BJ (cell line): Measurements from ENCODE around the gene SLC17A4. TPM values are rescaled to one million over a fixed set of nuclear protein-coding genes. Genes with fewer than 3 reads are reported as not detected.

Experiments used
- CTCF ChIA-PET: fragments of 350-600 bp; formaldehyde crosslinking; extraction: SDS; loops from one replicate; lab custom pipeline; 2021; ENCODE audit warnings: antibody characterized with exemption, inconsistent platforms; lab: Yijun Ruan, JAX
- POLR2A ChIA-PET: fragments of 300-600 bp; sonication (Branson Sonifier 250); formaldehyde crosslinking; extraction: SDS; loops from one replicate; lab custom pipeline; 2021; ENCODE audit warnings: antibody characterized with exemption; lab: Charles Lee
- DNase-seq: peaks from one replicate; pipeline ENCODE4 v3.0.0-alpha.2; 2011; ENCODE audit warnings: low read depth
- H3K27me3 ChIP-seq: 2 replicates; pipeline ENCODE4 v1.6.0; 2011; ENCODE audit warnings: low read length; ENCODE audit not compliant: control insufficient read depth, insufficient read depth
- H3K36me3 ChIP-seq: 2 replicates; pipeline ENCODE4 v1.5.1; 2011; ENCODE audit warnings: low read length; ENCODE audit not compliant: control insufficient read depth, insufficient read depth
- H3K4me3 ChIP-seq: 2 replicates; pipeline ENCODE4 v1.5.1; 2011; ENCODE audit warnings: low read depth, mild to moderate bottlenecking, control low read depth, low read length
- polyA minus RNA-seq: library from RNA; depleted of rRNA, polyadenylated mRNA; stranded (reverse); fragments of >200 nt; gene quantifications from 2 replicates; pipeline ENCODE4 v1.2.3, GENCODE V29; 2011; rRNA and poly(A)+ RNA removed
- polyA plus RNA-seq: library from polyadenylated mRNA; depleted of rRNA; stranded (reverse); fragments of >200 nt; gene quantifications from 2 replicates; pipeline ENCODE4 v1.2.3, GENCODE V29; 2011; rRNA removed
- TF ChIP-seq, protein P1 (sequence below): IDR thresholded peaks from 2 replicates; pipeline ENCODE4 v1.5.1; 2011; ENCODE audit warnings: low read depth, mild to moderate bottlenecking, control low read depth, inconsistent platforms, low read length, moderate library complexity; ENCODE audit not compliant: insufficient read depth

SLC17A4 gene, protein sequence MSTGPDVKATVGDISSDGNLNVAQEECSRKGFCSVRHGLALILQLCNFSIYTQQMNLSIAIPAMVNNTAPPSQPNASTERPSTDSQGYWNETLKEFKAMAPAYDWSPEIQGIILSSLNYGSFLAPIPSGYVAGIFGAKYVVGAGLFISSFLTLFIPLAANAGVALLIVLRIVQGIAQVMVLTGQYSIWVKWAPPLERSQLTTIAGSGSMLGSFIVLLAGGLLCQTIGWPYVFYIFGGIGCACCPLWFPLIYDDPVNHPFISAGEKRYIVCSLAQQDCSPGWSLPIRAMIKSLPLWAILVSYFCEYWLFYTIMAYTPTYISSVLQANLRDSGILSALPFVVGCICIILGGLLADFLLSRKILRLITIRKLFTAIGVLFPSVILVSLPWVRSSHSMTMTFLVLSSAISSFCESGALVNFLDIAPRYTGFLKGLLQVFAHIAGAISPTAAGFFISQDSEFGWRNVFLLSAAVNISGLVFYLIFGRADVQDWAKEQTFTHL
- not detected in 2 replicates for polyA plus RNA-seq
- polyA minus RNA-seq, result not detected in 2 replicates

GRCh38 chr6:25754535-25754934, at the start of gene SLC17A4:
Gene SLC17A4, plus strand, starts transcription at chr6:25754742. Its CDS starts 7,221 bp downstream, at chr6:25761963.
- POLR2A ChIA-PET, result no interaction called here
- no peak for DNase-seq
- no peaks in the 10 kb centered on the region for H3K27me3 ChIP-seq
- no peaks in the 10 kb centered on the region for H3K36me3 ChIP-seq
- TF ChIP-seq, protein P1, sequence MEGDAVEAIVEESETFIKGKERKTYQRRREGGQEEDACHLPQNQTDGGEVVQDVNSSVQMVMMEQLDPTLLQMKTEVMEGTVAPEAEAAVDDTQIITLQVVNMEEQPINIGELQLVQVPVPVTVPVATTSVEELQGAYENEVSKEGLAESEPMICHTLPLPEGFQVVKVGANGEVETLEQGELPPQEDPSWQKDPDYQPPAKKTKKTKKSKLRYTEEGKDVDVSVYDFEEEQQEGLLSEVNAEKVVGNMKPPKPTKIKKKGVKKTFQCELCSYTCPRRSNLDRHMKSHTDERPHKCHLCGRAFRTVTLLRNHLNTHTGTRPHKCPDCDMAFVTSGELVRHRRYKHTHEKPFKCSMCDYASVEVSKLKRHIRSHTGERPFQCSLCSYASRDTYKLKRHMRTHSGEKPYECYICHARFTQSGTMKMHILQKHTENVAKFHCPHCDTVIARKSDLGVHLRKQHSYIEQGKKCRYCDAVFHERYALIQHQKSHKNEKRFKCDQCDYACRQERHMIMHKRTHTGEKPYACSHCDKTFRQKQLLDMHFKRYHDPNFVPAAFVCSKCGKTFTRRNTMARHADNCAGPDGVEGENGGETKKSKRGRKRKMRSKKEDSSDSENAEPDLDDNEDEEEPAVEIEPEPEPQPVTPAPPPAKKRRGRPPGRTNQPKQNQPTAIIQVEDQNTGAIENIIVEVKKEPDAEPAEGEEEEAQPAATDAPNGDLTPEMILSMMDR, result no peak
- CTCF ChIA-PET, result no interaction called here
- H3K4me3 ChIP-seq, result no peak within 1 kb of the TSS

DNA sequence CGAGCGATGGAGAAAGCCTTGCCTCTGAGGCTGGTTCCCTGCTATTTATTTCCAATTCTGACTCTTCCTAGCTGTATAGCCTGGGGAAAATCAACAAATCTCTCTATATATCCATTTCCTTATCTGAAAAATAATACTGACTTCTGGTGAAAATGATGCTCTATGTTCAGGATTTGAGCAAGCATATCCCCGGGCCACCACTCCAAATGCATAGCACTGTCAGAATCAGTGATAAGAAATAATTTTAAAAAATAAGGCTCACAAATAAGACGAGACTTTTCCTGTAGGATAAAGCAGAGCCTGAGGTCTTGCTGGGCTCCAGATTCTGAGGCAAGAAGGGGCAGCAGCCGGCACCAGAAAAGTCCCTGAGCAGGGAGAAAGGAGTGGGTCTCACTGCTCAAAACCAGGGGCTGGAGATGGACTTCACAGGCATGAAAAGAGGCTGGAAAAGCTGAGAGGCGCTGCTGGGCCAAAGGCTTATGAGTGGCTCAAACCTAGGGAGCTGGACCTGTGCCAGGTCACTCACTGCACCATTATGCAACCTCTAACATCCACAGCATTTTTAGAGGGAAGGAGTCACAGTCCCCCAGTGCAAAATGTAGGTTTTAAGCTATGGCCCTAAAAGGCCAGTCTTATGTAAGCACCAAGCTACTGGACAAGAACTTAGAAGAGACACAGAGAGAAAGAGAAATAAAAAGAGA, 48.1 kb upstream of the SLC17A4 start:
- no peaks in the 10 kb centered on the region for H3K36me3 ChIP-seq
- no peak overlapping the region for H3K4me3 ChIP-seq
- ChIA-PET POLR2A (no interaction called here), CTCF (interaction anchor here (1.1 to 2.0 kb wide), 3 partner anchors 9 to 14 kb away, joined by 3 to 6 read pairs (median 5); no protein-coding TSS in a partner anchor)
- no peaks in the 10 kb centered on the region for H3K27me3 ChIP-seq
- TF ChIP-seq, protein P1, result no peak
- DNase-seq, result no peak

DNA sequence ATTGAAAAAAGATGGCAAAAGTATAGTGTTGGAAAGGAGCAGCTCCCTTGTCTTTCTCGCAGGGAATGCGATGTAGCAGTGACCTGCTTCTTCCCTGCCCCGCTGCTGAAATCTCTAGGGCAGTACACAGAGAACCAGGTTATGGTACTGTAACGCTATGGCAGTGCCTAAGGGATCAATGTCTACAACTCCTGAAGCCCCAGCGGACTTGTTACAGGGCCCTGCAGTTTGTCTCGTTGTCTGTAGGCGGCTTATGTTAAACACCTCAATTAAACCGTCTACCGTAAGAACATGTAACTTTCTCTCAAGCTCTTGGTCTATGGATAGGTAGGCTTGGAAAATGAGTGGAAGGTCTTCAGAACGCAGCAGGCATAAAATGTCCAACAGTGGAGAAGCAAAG, 44.8 kb upstream of the SLC17A4 start:
- no peak for DNase-seq
- no peak overlapping the region for H3K4me3 ChIP-seq
- ChIA-PET POLR2A (no interaction called here), CTCF (interaction anchor here (1.2 to 1.3 kb wide), 3 partner anchors 8 to 16 kb away, joined by 3 to 9 read pairs (median 4); no protein-coding TSS in a partner anchor)
- TF ChIP-seq, protein P1, result no peak
- no peaks in the 10 kb centered on the region for H3K27me3 ChIP-seq
- no peaks in the 10 kb centered on the region for H3K36me3 ChIP-seq

DNA sequence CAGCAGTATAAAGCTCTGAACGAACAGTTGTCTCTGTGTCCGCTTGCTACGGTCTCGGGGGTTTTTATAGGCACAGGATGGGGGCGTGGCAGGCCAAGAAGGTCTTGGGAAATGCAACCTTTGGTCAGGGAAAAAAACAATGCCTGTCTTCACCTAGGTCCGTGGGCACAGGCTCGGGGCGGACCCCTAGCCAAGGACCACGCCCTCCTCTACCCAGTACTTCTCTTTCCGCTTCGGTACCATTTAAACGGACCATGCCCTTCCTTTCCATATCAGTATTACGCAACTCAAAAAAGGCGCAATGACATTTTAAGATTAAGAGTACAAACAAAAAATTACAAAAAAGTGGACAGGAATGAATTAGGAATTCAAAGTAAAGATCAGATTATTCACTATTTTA, 44.3 kb upstream of the SLC17A4 start:
- TF ChIP-seq, protein P1, result no peak
- POLR2A ChIA-PET, result no interaction called here
- Histone ChIP-seq H3K27me3 (no peaks in the 10 kb centered on the region), H3K4me3 (no peak overlapping the region), H3K36me3 (no peaks in the 10 kb centered on the region)
- CTCF ChIA-PET, result interaction anchor here (1.2 to 1.3 kb wide), 3 partner anchors 8 to 17 kb away, joined by 3 to 9 read pairs (median 4); no protein-coding TSS in a partner anchor
- DNase-seq, result no peak

DNA sequence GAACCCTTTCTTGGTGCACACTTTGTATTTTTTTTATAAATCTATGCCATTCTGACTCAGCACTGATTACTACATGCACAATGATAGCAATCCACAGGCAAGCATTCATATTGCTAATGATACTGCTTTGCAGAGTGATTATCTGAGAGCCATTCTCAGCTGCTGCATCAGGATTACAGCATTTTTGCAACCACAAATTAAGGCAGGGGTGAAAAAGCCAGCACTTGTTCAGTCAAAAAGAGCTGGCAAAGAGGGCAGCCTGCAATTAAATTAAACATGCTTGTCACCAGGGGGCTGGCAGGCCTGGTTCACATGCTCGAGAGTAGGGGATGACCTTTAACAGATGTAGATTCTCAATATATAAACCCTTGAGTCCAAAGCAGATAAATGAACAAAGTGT, 40.7 kb upstream of the SLC17A4 start:
- H3K27me3 ChIP-seq, result no peaks in the 10 kb centered on the region
- no peak overlapping the region for H3K4me3 ChIP-seq
- H3K36me3 ChIP-seq, result no peaks in the 10 kb centered on the region
- no peak for DNase-seq
- TF ChIP-seq, protein P1, result no peak
- CTCF ChIA-PET, result no interaction called here
- POLR2A ChIA-PET, result no interaction called here
